Measurements from ENCODE around the gene BRSK2. TPM values are rescaled to one million over a fixed set of nuclear protein-coding genes. Genes with fewer than 3 reads are reported as not detected.

BRSK2 gene
- total and polyA plus RNA-seq, 9 of the 15 experiments (the other 6 are each of a cell fraction or from before 2014, with no cell fraction given): 0.06 to 0.52 (median 0.18) TPM; not detected in 5

- ChIA-PET CTCF (ENCODE audit: low intra/inter-chr PET ratio) (no interaction called here), POLR2A (no interaction called here)
- no peak overlapping the region for H3K27ac ChIP-seq (ENCODE audit: extremely low read depth, low read depth, low read length)
- peaks cover 0 to 19% of the 10 kb centered on the region in 2 experiments; a peak in 2 of 5 replicates for H3K4me1 ChIP-seq (replicated peaks in 1 of 2; ENCODE audit: control insufficient read depth in 2 of 2, insufficient read depth in 2 of 2, low read length in 2 of 2)
- H3K9me1 ChIP-seq (ENCODE audit: control insufficient read depth, insufficient read depth, low read length): no peaks in the 10 kb centered on the region
- H3K36me3 ChIP-seq (ENCODE audit: control insufficient read depth, insufficient read depth, low read length): no peaks in the 10 kb centered on the region
- H3K9me3 ChIP-seq (replicated peaks; ENCODE audit: control insufficient read depth, insufficient read depth, low read depth, low read length): no peaks in the 10 kb centered on the region
- no TSS peak for BruUV-seq (replicated peaks)
- no peak for FAIRE-seq
- H3K4me2 ChIP-seq (ENCODE audit: insufficient read depth, low read length): no peak overlapping the region
- H4K20me1 ChIP-seq (replicated peaks; ENCODE audit: control insufficient read depth, insufficient read depth, low read length): no peaks in the 10 kb centered on the region; the same call in 1 of the 2 replicates
- no peak for DNase-seq (ENCODE audit: extremely low read depth in 1 of 4, low spot score in 3 of 4)
- no peak for ATAC-seq
- H3K9ac ChIP-seq (ENCODE audit: insufficient read depth in 1 of 2, low read depth in 2 of 2, low read length in 2 of 2): no peak overlapping the region
- no peaks in the 10 kb centered on the region for H3K79me2 ChIP-seq (ENCODE audit: control insufficient read depth, insufficient read depth, low read length)
- intact Hi-C loops (cut with micrococcal nuclease) (no loop called here), in situ Hi-C loops (cut with MboI) (no loop called here)
- no peak overlapping the region for H3K4me3 ChIP-seq
- WGBS (ENCODE audit: insufficient coverage, low coverage, missing lambda C conversion rate): 56% methylated on average over 7 of the region's 13 CpGs
- H3K27me3 ChIP-seq (ENCODE audit: control insufficient read depth in 2 of 2, insufficient read depth in 2 of 2, low read length in 2 of 2): no peaks in the 10 kb centered on the region; a peak in 2 of 5 replicates
- H2AFZ ChIP-seq (ENCODE audit: low read depth, low read length): no peak overlapping the region
- TF ChIP-seq TFE3 (CRISPR knock-in tag; IDR thresholded peaks at IDR 0.05) (no peak), STAT5A (IDR thresholded peaks at IDR 0.05; ENCODE audit: borderline replicate concordance, low read length) (no peak), ZFP36 (IDR thresholded peaks at IDR 0.05; ENCODE audit: low read depth, low read length, partially characterized antibody) (no peak), CCNT2 (IDR thresholded peaks at IDR 0.05; ENCODE audit: borderline replicate concordance, extremely low read depth, insufficient read length, low read depth, low read length) (no peak), KDM4B (IDR thresholded peaks at IDR 0.05; ENCODE audit: borderline replicate concordance in 2 of 2, low read depth in 1 of 2) (no peak), MGA (IDR thresholded peaks at IDR 0.05) (no peak), ZNF717 (CRISPR knock-in tag; IDR thresholded peaks at IDR 0.05) (no peak), TBP (optimal IDR thresholded peaks at IDR 0.05; ENCODE audit: low read depth, low read length) (no peak)
Measured at GRCh38 chr11:1411301-1411700, 21.6 kb downstream of the BRSK2 start.

All from K562 (cell line).